OCI-LY3 (cell line): Measurements from ENCODE around the gene ATG101.
A peak's percentile ranks its signal among the peaks of the same experiment; 100 is the strongest.

ENCODE experiments used
- H2AFZ ChIP-seq: fragments of 200-600, 300-600 bp; shearing (Covaris generic); 2 replicates; pipeline ENCODE4 v1.6.0; 2014; ENCODE audit warnings: antibody characterized with exemption, low read depth, low read length
- H3K27ac ChIP-seq: fragments of 200-600, 300-600 bp; sonication (generic); 2 replicates; pipeline ENCODE4 v1.5.1; 2014; ENCODE audit warnings: mild to moderate bottlenecking, low read length, moderate library complexity, mixed read lengths
- H3K27me3 ChIP-seq: fragments of 200-600, 300-600 bp; sonication (generic); 2 replicates; pipeline ENCODE4 v1.6.1; 2014; ENCODE audit warnings: low read depth, low read length, mixed read lengths
- H3K36me3 ChIP-seq: fragments of 200-600, 300-600 bp; sonication (generic); replicated peaks from 2 replicates; pipeline ENCODE3; 2014; ENCODE audit warnings: low read depth, low read length, mixed read lengths
- H3K4me1 ChIP-seq: fragments of 300-600, 200-600 bp; sonication (generic); 2 replicates; pipeline ENCODE4 v1.6.1; 2014; ENCODE audit warnings: low read length, mixed read lengths
- H3K4me2 ChIP-seq: fragments of 200-600, 300-600 bp; sonication (generic); 2 replicates; pipeline ENCODE4 v1.6.1; 2014; ENCODE audit warnings: low read length, mixed read lengths
- H3K4me3 ChIP-seq: fragments of 300-600, 200-600 bp; sonication (generic); 2 replicates; pipeline ENCODE4 v1.5.1; 2014; ENCODE audit warnings: antibody characterized with exemption, mild to moderate bottlenecking, low read length, moderate library complexity
- H3K79me2 ChIP-seq: fragments of 300-600, 200-600 bp; shearing (Covaris generic); 2 replicates; pipeline ENCODE4 v1.6.1; 2014; ENCODE audit warnings: mild to moderate bottlenecking, low read length, mixed read lengths
- H3K9ac ChIP-seq: fragments of 300-600, 200-600 bp; shearing (Covaris generic); 2 replicates; pipeline ENCODE4 v1.6.0; 2014; ENCODE audit warnings: mild to moderate bottlenecking, low read length, moderate library complexity
- H3K9me3 ChIP-seq: fragments of 200-600, 300-600 bp; shearing (Covaris generic); 2 replicates; pipeline ENCODE4 v1.6.1; 2014; ENCODE audit warnings: low read length, mixed read lengths; ENCODE audit not compliant: insufficient read depth
- H4K20me1 ChIP-seq: fragments of 200-600, 300-600 bp; sonication (generic); 2 replicates; pipeline ENCODE4 v1.6.1; 2016; ENCODE audit warnings: low read length, mixed read lengths; ENCODE audit not compliant: insufficient read depth
- EZH2phosphoT487 ChIP-seq: fragments of 200-600 bp; shearing (Covaris generic); IDR thresholded peaks from 2 replicates; pipeline ENCODE4 v1.6.1; 2018; ENCODE audit warnings: antibody characterized with exemption, mixed run types, low read depth
- TF ChIP-seq, protein P1 (sequence below): fragments of 200-600, 300-600 bp; sonication (generic); IDR thresholded peaks from 2 replicates; pipeline ENCODE4 v1.5.1; 2014; ENCODE audit warnings: antibody characterized with exemption, low read length, low read depth

The ATG101 gene

DNA sequence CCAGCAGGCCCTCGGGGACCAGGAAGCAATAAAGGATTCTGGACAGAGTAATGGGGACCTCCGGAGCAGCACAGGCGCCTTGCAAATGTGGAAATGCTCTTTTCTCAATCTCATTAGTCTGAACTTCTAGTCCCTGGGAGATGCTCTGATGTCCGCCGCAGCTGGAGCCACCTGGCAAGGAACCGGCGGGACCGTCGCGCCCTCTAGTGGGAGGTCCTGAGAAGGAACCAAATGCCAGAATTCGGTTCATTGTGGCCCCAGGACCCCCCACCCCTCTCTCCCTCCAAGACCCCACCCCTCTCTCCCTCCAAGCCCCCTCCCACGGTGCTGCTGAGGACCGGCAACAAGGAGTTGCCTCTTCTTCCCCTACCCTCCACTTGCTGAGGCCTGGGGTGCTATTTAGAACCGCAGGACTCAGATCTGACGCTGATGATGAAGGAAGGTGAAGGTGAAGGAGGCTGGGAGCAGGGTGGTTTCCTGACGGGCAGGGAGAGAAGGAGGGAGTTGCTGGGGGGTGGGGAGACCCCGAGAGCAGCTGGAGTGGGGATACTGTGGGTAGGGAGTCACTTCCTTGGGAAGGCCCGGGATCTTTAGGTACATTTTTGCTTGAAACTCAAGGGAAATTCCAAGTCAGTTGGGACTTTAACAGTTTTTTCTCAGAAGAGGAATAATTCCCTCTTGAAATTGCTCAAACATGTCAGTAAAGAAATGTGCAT is 52.2 kb downstream of the ATG101 start:
- no peaks in the 10 kb centered on the region for H4K20me1 ChIP-seq
- no peaks in the 10 kb centered on the region for H3K9me3 ChIP-seq
- H3K36me3 ChIP-seq = no peaks in the 10 kb centered on the region
- H3K27me3 ChIP-seq = no peaks in the 10 kb centered on the region
- H3K79me2 ChIP-seq = no peaks in the 10 kb centered on the region
- peak overlapping the region; percentile 69; the same call in 1 of the 2 replicates for H2AFZ ChIP-seq
- H3K4me3 ChIP-seq = peak overlapping the region; percentile 36
- H3K4me1 ChIP-seq = peaks cover 70% of the 10 kb centered on the region
- TF ChIP-seq, protein P1, sequence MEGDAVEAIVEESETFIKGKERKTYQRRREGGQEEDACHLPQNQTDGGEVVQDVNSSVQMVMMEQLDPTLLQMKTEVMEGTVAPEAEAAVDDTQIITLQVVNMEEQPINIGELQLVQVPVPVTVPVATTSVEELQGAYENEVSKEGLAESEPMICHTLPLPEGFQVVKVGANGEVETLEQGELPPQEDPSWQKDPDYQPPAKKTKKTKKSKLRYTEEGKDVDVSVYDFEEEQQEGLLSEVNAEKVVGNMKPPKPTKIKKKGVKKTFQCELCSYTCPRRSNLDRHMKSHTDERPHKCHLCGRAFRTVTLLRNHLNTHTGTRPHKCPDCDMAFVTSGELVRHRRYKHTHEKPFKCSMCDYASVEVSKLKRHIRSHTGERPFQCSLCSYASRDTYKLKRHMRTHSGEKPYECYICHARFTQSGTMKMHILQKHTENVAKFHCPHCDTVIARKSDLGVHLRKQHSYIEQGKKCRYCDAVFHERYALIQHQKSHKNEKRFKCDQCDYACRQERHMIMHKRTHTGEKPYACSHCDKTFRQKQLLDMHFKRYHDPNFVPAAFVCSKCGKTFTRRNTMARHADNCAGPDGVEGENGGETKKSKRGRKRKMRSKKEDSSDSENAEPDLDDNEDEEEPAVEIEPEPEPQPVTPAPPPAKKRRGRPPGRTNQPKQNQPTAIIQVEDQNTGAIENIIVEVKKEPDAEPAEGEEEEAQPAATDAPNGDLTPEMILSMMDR = peak; percentile 81
- no peak for TF ChIP-seq EZH2phosphoT487
- H3K27ac ChIP-seq = no peak overlapping the region
- no peak overlapping the region for H3K9ac ChIP-seq
- peak overlapping the region; percentile 55 for H3K4me2 ChIP-seq

DNA sequence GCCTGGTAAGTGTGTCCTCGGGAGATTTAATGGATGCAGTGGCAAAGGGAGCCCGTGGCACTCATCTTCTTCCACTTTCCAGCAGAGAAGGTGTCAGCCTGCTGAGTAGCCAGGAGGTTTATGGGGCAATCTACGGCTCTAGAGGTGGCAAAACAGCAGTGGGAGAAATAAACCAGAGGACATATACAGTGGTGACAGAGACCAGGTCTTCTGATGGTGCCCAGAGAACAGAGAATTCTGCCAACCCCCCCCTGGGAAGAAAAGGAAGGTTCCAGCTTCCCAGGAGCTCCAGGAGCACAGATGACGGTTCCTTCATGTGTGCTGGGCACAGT is 52.7 kb downstream of the ATG101 start:
- Histone ChIP-seq H3K36me3 (no peaks in the 10 kb centered on the region), H3K9ac (no peak overlapping the region), H4K20me1 (no peaks in the 10 kb centered on the region), H3K27me3 (no peaks in the 10 kb centered on the region), H3K4me1 (peaks cover 65% of the 10 kb centered on the region), H3K4me2 (peak overlapping the region; percentile 55; the same call in 1 of the 2 replicates), H3K79me2 (no peaks in the 10 kb centered on the region), H3K27ac (no peak overlapping the region), H3K9me3 (no peaks in the 10 kb centered on the region), H2AFZ (no peak overlapping the region), H3K4me3 (no peak overlapping the region)
- no peak for TF ChIP-seq EZH2phosphoT487
- TF ChIP-seq, protein P1 = no peak

DNA sequence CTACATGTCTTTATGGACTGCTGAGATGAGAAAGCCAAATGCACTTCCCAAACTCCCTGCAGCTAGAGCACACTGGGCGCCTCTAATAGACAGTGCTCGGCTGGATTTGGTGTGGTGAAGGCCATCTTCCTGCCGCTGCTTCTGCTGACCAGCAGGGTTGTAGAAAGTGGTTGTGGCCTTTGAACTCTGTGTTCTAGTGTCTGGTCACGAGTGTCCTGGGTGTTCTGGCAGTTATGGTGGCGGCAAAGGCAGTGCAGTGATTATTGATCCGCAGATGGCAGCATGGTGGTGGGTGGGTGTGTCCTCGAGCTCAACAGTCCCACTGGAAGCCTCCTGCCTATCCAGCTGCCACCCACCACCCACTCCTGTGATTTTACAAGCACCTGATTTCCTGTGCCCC is 53.1 kb downstream of the ATG101 start:
- Histone ChIP-seq H3K9me3 (no peaks in the 10 kb centered on the region), H3K9ac (no peak overlapping the region), H2AFZ (no peak overlapping the region), H3K36me3 (no peaks in the 10 kb centered on the region), H3K4me1 (peaks cover 61% of the 10 kb centered on the region), H3K4me2 (no peak overlapping the region), H3K79me2 (no peaks in the 10 kb centered on the region), H4K20me1 (no peaks in the 10 kb centered on the region), H3K27me3 (no peaks in the 10 kb centered on the region), H3K4me3 (no peak overlapping the region), H3K27ac (no peak overlapping the region)
- TF ChIP-seq, protein P1 = no peak
- TF ChIP-seq EZH2phosphoT487 = no peak

DNA sequence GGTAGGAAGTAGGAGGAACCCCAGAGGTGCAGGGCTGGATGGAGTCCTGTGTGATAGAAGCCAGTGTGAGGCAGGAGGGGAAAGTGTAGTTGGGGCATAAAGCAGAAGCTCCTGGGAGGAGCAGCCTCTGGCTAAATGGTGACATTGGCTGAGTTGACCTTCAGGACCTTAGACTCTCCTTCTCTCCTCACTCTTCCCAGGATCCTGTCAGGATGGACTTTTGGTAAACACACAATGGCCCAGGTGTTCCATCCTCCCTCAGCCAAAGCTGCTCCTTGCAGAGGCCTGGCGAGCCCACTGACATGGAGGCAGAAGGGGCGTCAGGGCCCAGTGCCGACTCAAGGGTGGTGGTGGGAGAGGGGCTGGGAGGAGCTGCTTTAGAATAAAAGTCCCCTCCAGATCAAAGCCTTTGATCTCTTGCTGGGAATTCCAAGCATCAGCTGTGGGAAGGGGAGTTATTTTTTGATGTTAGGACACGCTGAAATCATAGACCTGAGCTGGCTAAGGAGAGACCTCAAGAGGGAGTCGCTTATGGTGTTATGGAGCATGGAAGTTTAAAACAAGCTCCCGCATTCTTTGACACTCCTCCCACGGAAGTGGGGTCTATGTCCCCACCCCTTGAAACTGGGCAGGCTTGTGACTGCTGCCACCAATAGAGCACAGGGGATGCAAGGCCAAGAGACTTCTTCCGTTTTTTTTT is 53.9 kb downstream of the ATG101 start:
- Histone ChIP-seq H2AFZ (peak overlapping the region; percentile 92), H3K4me3 (peak overlapping the region; percentile 34), H3K27me3 (no peaks in the 10 kb centered on the region), H3K4me2 (peak overlapping the region; percentile 58), H3K79me2 (no peaks in the 10 kb centered on the region), H3K4me1 (peaks cover 53% of the 10 kb centered on the region), H3K36me3 (no peaks in the 10 kb centered on the region), H3K9ac (peak overlapping the region; percentile 6; the same call in 1 of the 2 replicates), H3K27ac (no peak overlapping the region), H3K9me3 (no peaks in the 10 kb centered on the region), H4K20me1 (no peaks in the 10 kb centered on the region)
- no peak for TF ChIP-seq EZH2phosphoT487
- TF ChIP-seq, protein P1 = no peak
